Activated CD4-positive, alpha-beta T cell treated with anti-CD3 and anti-CD28 coated beads, Interleukin-2, amount 50 U/mL, for 48 hours (primary cell): Measurements from ENCODE around the gene GNL3L.
"Not testable (repeated sequence)": the region's sequence is repeated elsewhere in the genome, so short reads cannot be mapped to it uniquely, and the experiment has no call there.

Source experiments
- DNase-seq, 2 experiments: peaks; one replicate each; pipeline ENCODE4 v3.0.0-alpha.2; 2020

The GNL3L gene

GRCh38 chrX:54560411-54560810 lies 30.4 kb downstream of the GNL3L start:
- no peak for DNase-seq

- DNase-seq, result no peak
These were observed 31.6 kb downstream of the GNL3L start for GRCh38 chrX:54561622-54562021.

- no peak for DNase-seq
These were observed 34.9 kb downstream of the GNL3L start for GRCh38 chrX:54564936-54565335.

GRCh38 chrX:54570332-54570731 lies 40.3 kb downstream of the GNL3L start:
- DNase-seq, result no peak

- DNase-seq, result not testable (repeated sequence)
These were observed 42.6 kb downstream of the GNL3L start for GRCh38 chrX:54572641-54573040.

GRCh38 chrX:54597728-54598127 lies 67.7 kb downstream of the GNL3L start:
- no peak for DNase-seq

GRCh38 chrX:54602563-54602962 lies 72.5 kb downstream of the GNL3L start:
- no peak for DNase-seq
